Mesothelial cell of epicardium (in vitro differentiated cells): ENCODE results near the gene CALY. TPM values are rescaled to one million over a fixed set of nuclear protein-coding genes. Genes with fewer than 3 reads are reported as not detected.

Experiments
- DNase-seq, 2 experiments: peaks; one replicate each; pipeline ENCODE4 v3.0.0; 2021; ENCODE audit warnings: low spot score in 2 of 2; ENCODE audit not compliant: unreplicated experiment in 2 of 2
- H3K27ac Mint-ChIP-seq: 2 replicates; pipeline ENCODE4 v1.8.0; 2021; ENCODE audit warnings: mixed read lengths
- H3K27me3 Mint-ChIP-seq: 2 replicates; pipeline ENCODE4 v1.8.0; 2021; ENCODE audit warnings: low read depth, mixed read lengths
- H3K36me3 Mint-ChIP-seq: 2 replicates; pipeline ENCODE4 v1.8.0; 2021; ENCODE audit warnings: mixed read lengths
- H3K4me1 Mint-ChIP-seq: 2 replicates; pipeline ENCODE4 v1.8.0; 2021; ENCODE audit warnings: mixed read lengths
- H3K4me3 Mint-ChIP-seq: 2 replicates; pipeline ENCODE4 v1.8.0; 2021; ENCODE audit warnings: mild to moderate bottlenecking, moderate library complexity, mixed read lengths
- H3K9me3 Mint-ChIP-seq: 2 replicates; pipeline ENCODE4 v1.8.0; 2021; ENCODE audit warnings: mixed read lengths
- CTCF ChIP-seq: fragments of 200-600 bp; sonication (generic); IDR thresholded peaks from one replicate; pipeline ENCODE4 v1.5.0; 2021; ENCODE audit warnings: antibody characterized with exemption; ENCODE audit not compliant: unreplicated experiment
- microRNA-seq: library from miRNA; unstranded; fragments of <30 nt; microRNA quantifications from one replicate; pipeline ENCODE4 v1.2.0, GENCODE V29; 2021; ENCODE audit warnings: inconsistent platforms, mixed read lengths
- total RNA-seq: library from RNA; stranded (reverse); gene quantifications from 3 replicates; pipeline ENCODE4 v1.2.1, GENCODE V29; 2021

The CALY gene
- total RNA-seq, 1 donor from 2014 or later, result 2.1 TPM

DNA sequence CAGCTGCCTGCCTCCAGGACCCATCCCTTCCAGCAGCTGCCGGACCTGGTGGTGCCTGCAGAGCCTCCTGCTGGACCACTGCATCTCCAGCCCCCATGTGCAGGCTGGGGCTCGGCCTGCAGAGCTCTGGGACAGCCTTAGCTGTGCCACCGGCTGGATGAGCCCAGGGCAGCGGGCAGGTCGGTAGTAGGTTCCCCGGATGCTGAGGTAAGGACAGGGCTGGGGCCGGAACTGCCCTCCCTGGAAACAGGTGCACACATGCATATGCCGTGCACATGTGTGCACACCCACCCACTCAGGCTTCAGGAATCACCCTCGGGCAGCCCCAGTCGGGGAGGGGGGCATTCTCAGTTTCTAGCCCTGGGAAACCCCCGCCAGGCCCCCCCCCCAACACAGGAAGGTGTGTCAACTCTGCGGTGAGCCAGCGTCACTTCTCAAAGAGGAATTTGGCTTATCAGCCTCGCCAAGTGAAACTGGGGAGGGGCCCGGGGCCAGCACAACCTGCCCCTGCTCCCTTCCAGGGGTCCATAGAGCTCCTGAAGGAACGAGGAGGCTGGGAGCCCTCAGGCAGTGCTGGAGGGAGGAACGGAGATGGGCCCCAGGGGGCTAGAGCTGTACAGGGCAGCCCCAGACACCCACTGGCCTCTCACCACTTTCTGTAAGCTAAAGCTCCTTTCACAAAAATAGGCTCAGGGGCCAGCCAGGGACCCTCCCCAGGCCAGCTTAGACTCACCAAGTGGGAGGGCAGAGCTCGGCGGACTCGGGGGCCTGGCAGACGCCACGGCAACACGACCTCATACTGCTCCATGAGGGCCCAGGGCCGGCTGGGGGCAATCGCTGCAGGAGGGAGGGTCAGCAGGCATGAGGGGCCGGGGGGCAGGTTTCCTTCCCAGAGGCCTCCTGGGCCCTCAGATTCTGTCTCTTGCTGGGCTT, 61.7 kb downstream of the CALY start:
- H3K36me3 Mint-ChIP-seq, result no peaks in the 10 kb centered on the region
- DNase-seq, result no peak
- peaks cover 22% of the 10 kb centered on the region for H3K4me1 Mint-ChIP-seq
- H3K27ac Mint-ChIP-seq, result no peak overlapping the region
- TF ChIP-seq CTCF, result no peak
- H3K4me3 Mint-ChIP-seq, result no peak overlapping the region
- H3K9me3 Mint-ChIP-seq, result no peaks in the 10 kb centered on the region
- peaks cover 11% of the 10 kb centered on the region for H3K27me3 Mint-ChIP-seq

Small RNA genes within 50 kb of the gene (microRNA-seq; reads per million reads assigned to microRNA genes)
- 2.1 reads per million for gene MIR3944

Other genes starting within 250 kb of the CALY start
- gene ADGRA1, start 249.0 kb downstream of the CALY start, total RNA-seq, result not detected in 3 replicates
- 20.3 to 23.7 TPM (median 21.0 TPM) in 3 replicates for gene KNDC1, start 176.7 kb downstream of the CALY start, total RNA-seq
- not detected in 3 replicates for gene UTF1, start 106.7 kb downstream of the CALY start, total RNA-seq
- gene VENTX, start 99.0 kb downstream of the CALY start, total RNA-seq, result 0.07 to 0.09 TPM in 2 of 3 replicates, not detected in the other
- gene ADAM8, start 60.0 kb downstream of the CALY start, total RNA-seq, result 14.3 to 16.9 TPM (median 16.9 TPM) in 3 replicates
- 69.6 to 81.0 TPM (median 70.9 TPM) in 3 replicates for gene TUBGCP2, start 28.0 kb downstream of the CALY start, total RNA-seq
- gene ZNF511, start 28.0 kb downstream of the CALY start, total RNA-seq, result 38.6 to 44.9 TPM (median 39.5 TPM) in 3 replicates
- gene PRAP1, start 10.5 kb upstream of the CALY start, total RNA-seq, result 0.25 to 0.49 TPM in 2 of 3 replicates, not detected in the other
- 38.0 to 42.6 TPM (median 41.3 TPM) in 3 replicates for gene FUOM, start 21.1 kb upstream of the CALY start, total RNA-seq
- gene ECHS1, start 36.5 kb upstream of the CALY start, total RNA-seq, result 69.8 to 74.9 TPM (median 70.0 TPM) in 3 replicates
- gene PAOX, start 42.4 kb upstream of the CALY start, total RNA-seq, result 7.5 to 9.5 TPM (median 8.0 TPM) in 3 replicates
- gene MTG1, start 57.3 kb upstream of the CALY start, total RNA-seq, result 86.0 to 91.1 TPM (median 90.5 TPM) in 3 replicates
- 0.50 to 0.69 TPM (median 0.55 TPM) in 3 replicates for gene SPRN, start 87.7 kb upstream of the CALY start, total RNA-seq
- gene SCART1, start 117.0 kb upstream of the CALY start, total RNA-seq, result 4.1 to 4.7 TPM (median 4.4 TPM) in 3 replicates
- gene CYP2E1, start 190.5 kb upstream of the CALY start, total RNA-seq, result 2.1 to 3.5 TPM (median 2.8 TPM) in 3 replicates
- not detected in 3 replicates for gene SYCE1, start 228.7 kb upstream of the CALY start, total RNA-seq